HS-27A (cell line): ENCODE data around the gene GRID2.

Experiments used
- DNase-seq: peaks from one replicate; pipeline ENCODE4 v3.0.0-alpha.2; 2012; ENCODE audit warnings: low read depth, missing footprints

The GRID2 gene

GRCh38 chr4:92524131-92524530, 220.4 kb downstream of the GRID2 start:
- DNase-seq, result no peak

DNA sequence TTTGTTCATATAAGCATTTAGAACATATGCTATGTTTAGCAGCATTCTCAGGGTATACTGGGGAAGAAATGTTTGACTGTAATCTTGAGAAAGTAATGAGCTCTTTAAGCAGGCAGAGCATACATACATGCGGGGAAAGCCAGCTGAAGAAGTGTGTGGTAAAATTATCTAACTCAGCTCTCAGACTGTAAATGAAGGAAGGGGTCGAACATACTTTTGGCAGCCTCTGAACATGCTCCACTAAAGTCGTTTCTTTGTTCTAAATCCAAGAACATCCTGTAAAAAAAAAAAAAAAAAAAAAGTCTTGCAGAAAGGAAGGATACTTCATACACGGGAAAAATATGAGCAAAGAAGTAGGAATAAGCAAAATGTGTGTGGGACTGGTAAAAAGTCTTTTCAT, 224.8 kb downstream of the GRID2 start:
- DNase-seq, result no peak

DNA sequence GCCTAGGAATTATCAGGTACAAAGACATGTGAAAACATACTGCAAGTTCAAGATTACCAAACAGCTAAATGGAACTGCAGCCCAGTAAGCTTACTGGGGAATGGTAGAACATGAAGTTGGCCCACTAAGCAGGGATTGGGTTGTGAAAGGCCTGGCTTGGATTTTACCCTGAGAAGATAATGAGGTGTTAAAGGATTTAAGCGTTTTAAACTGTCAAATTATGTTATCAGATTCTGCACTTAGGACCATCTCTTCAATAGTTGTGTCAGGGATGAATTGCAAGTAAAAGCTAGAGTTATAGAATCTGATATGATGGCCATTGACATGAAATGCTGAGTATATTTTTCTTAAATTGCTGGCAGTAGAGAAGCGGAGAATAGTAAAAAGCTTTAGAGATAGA, 225.7 kb downstream of the GRID2 start:
- no peak for DNase-seq

DNA sequence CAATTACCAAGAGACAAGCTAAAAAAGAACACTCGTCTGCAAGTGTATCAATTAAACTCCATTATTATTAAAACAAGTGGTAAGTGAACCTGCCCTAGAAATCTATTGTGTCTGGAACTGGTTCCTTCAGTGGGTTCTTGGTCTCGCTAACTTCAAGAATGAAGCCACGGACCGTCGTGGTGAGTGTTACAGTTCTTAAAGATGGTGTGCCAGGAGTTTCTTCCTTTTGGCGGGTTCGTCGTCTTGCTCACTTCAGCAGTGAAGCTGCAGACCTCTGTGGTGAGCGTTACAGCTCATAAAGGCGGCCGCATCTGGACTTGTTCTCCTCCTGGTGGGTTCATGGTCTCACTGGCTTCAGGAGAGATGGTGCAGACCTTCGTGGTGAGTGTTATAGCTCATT, 231.8 kb downstream of the GRID2 start:
- DNase-seq, result no peak

GRCh38 chr4:92551616-92552015, 247.8 kb downstream of the GRID2 start:
- DNase-seq, result no peak

DNA sequence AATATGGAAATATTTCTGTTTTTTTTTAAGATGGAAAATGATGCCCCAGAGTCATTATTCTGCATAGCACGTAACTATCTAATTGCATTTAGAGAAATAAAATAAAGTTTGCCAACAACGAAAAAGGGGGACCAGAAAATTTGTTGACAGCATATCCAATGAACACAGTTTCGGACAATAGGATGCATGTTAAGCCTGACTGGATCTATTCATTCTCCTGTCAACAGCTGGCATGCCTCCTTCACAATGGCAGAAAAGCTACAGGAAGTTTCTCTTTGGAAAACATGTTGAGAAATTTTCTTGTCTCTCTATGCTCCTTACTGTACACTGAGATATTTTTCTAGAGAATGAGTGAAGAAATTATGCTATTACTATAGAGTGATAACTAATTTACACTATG, 262.5 kb downstream of the GRID2 start:
- DNase-seq, result no peak

DNA sequence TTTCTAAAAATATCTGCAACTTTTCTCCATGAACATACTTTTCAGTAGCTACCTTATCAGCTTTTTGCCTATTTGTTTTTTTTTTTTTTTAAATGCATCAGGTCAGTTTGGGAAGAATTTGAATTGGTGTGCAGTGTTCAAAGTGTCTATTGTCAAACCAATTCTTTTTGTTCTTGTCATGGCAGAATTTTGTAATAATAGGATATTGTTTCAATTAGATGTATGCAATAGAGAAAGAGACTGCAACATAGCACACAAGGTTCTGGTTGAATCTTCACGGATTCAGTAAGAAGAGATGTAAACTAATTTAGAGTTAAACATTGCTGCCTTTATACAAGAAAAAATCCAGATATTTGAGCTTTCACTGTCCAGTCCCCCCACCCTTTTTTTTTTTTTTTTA, 277.1 kb downstream of the GRID2 start:
- no peak for DNase-seq

- no peak for DNase-seq
Observed at GRCh38 chr4:92599044-92599443, 295.3 kb downstream of the GRID2 start.

- no peak for DNase-seq
Observed at GRCh38 chr4:92600638-92601037, 296.9 kb downstream of the GRID2 start.

GRCh38 chr4:92606227-92606626, 302.5 kb downstream of the GRID2 start:
- no peak for DNase-seq

GRCh38 chr4:92615049-92615448, 311.3 kb downstream of the GRID2 start:
- no peak for DNase-seq

- DNase-seq, result no peak
Observed at GRCh38 chr4:92618968-92619367, 315.2 kb downstream of the GRID2 start.

DNA sequence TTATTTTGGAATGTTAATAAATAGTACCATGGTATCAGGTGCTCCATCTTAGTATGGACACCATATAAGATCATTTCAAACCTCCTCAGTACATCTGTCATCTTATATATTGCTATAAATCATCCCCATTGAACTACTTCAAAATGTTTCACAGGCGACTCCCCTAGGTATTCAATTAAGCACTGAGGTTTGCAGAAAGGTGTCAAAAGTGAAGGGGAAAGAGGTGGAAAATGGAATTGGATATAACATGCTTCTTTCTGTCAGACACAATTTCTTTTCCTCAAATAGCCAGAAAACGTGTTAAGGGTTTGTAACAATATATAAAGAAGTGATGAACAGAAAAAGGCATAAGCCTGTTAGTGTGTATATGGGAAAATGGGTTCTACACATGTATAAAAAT, 325.5 kb downstream of the GRID2 start:
- DNase-seq, result no peak

GRCh38 chr4:92634882-92635281, 331.1 kb downstream of the GRID2 start:
- DNase-seq, result no peak

DNA sequence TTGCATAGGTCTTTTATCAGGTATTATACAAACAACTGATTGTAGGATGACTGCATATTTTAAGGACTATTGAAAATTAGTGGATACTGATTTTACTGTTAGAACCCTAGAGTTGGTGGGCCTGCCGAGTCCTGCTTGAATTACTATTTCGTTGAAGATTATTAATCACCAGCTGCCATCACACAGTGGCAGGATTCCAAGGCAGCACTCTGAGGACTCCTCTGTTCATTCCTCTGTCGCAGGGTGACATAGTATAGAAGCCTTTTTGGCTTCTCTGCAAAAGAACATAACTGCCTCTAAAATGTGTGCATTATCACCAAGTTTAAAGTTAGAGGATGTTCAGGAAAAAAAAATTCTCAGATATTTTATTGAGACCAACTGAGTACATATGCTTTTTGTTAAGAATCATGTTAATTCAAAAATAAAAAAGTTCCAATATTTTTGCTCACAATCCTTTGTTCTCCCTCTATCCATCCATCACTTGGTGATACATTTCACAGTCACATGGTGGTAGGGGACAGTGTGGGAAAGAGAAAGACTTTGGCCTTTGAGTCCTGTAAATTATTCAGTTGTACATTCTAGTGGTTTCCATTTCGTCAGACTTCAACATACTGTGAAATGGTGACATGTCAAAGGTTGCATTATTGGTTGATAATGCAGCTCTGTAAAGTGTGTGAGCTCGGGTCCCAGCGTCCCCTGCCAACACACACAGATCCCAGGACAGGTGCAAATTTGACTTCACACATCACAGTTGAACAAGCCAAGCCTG, 332.5 kb downstream of the GRID2 start:
- DNase-seq, result no peak

- no peak for DNase-seq
Observed at GRCh38 chr4:92641409-92641808, 337.6 kb downstream of the GRID2 start.

- DNase-seq, result no peak
Observed at GRCh38 chr4:92646826-92647225, 343.1 kb downstream of the GRID2 start.

- DNase-seq, result no peak
Observed at GRCh38 chr4:92651536-92651935, 347.8 kb downstream of the GRID2 start.

GRCh38 chr4:92654084-92654483, 350.3 kb downstream of the GRID2 start:
- no peak for DNase-seq

- no peak for DNase-seq
Observed at GRCh38 chr4:92657695-92658094, 353.9 kb downstream of the GRID2 start.

- DNase-seq, result no peak
Observed at GRCh38 chr4:92658318-92658717, 354.6 kb downstream of the GRID2 start.

GRCh38 chr4:92677805-92678204, 374.0 kb downstream of the GRID2 start:
- no peak for DNase-seq

- DNase-seq, result no peak
Observed at GRCh38 chr4:92678292-92678691, 374.5 kb downstream of the GRID2 start.

GRCh38 chr4:92679149-92679548, 375.4 kb downstream of the GRID2 start:
- no peak for DNase-seq
